GM21825 (cell line): ENCODE data around the gene IRF2BP1.
A peak's percentile ranks its signal among the peaks of the same experiment; 100 is the strongest.

Source experiments
- ATAC-seq: cut with Tn5 transposase; IDR thresholded peaks from one replicate; pipeline ENCODE4 v1.9.1; 2021; ENCODE audit warnings: mild to moderate bottlenecking, moderate library complexity; ENCODE audit not compliant: unreplicated experiment

The IRF2BP1 gene

GRCh38 chr19:45885556-45886426, at the start of gene IRF2BP1:
TSS of gene IRF2BP1 (minus strand) at chr19:45886141. CDS start at chr19:45885774, 367 bp downstream.
- ATAC-seq = peak; percentile 34

- ATAC-seq = no peak
Observed at GRCh38 chr19:45935267-45935666, 49.3 kb upstream of the IRF2BP1 start.

GRCh38 chr19:45934551-45935230, 48.8 kb upstream of the IRF2BP1 start:
- no peak for ATAC-seq

GRCh38 chr19:45933759-45934158, 47.8 kb upstream of the IRF2BP1 start:
- ATAC-seq = no peak

- no peak for ATAC-seq
Observed at GRCh38 chr19:45931055-45931454, 45.1 kb upstream of the IRF2BP1 start.

GRCh38 chr19:45929247-45929646, 43.3 kb upstream of the IRF2BP1 start:
- no peak for ATAC-seq

GRCh38 chr19:45927565-45928261, 41.8 kb upstream of the IRF2BP1 start:
- ATAC-seq = no peak

- no peak for ATAC-seq
Observed at GRCh38 chr19:45924891-45925447, 39.0 kb upstream of the IRF2BP1 start.

GRCh38 chr19:45922281-45922680, 36.3 kb upstream of the IRF2BP1 start:
- ATAC-seq = no peak

GRCh38 chr19:45920458-45920857, 34.5 kb upstream of the IRF2BP1 start:
- ATAC-seq = no peak

GRCh38 chr19:45919678-45920077, 33.7 kb upstream of the IRF2BP1 start:
- no peak for ATAC-seq

GRCh38 chr19:45918721-45919120, 32.8 kb upstream of the IRF2BP1 start:
- no peak for ATAC-seq

- no peak for ATAC-seq
Observed at GRCh38 chr19:45917421-45918091, 31.6 kb upstream of the IRF2BP1 start.

GRCh38 chr19:45913874-45914830, 28.2 kb upstream of the IRF2BP1 start, which contains the start of gene NANOS2:
TSS of gene NANOS2 (minus strand) at chr19:45914778. CDS start at chr19:45914693, 85 bp downstream.
- ATAC-seq = no peak

GRCh38 chr19:45911291-45911690, 25.4 kb upstream of the IRF2BP1 start:
- ATAC-seq = no peak

- no peak for ATAC-seq
Observed at GRCh38 chr19:45908956-45909355, 23.0 kb upstream of the IRF2BP1 start.

GRCh38 chr19:45906221-45906620, 20.3 kb upstream of the IRF2BP1 start:
- no peak for ATAC-seq

- no peak for ATAC-seq
Observed at GRCh38 chr19:45905011-45905410, 19.1 kb upstream of the IRF2BP1 start.
